Hindlimb muscle (tissue), 1 donor: ENCODE measurements around the gene MEGF6. TPM values are rescaled to one million over a fixed set of nuclear protein-coding genes. Genes with fewer than 3 reads are reported as not detected.

ENCODE experiments used
- DNase-seq: peaks from one replicate; pipeline ENCODE4 v3.0.0-alpha.2; 2013
- polyA plus RNA-seq: library from polyadenylated mRNA; unstranded; fragments of 120-200 nt; gene quantifications from one replicate; pipeline ENCODE4 v1.2.1, GENCODE V29; 2013; ENCODE audit not compliant: insufficient read length

MEGF6 gene
- polyA plus RNA-seq, 1 donor = 15.6 TPM

DNA sequence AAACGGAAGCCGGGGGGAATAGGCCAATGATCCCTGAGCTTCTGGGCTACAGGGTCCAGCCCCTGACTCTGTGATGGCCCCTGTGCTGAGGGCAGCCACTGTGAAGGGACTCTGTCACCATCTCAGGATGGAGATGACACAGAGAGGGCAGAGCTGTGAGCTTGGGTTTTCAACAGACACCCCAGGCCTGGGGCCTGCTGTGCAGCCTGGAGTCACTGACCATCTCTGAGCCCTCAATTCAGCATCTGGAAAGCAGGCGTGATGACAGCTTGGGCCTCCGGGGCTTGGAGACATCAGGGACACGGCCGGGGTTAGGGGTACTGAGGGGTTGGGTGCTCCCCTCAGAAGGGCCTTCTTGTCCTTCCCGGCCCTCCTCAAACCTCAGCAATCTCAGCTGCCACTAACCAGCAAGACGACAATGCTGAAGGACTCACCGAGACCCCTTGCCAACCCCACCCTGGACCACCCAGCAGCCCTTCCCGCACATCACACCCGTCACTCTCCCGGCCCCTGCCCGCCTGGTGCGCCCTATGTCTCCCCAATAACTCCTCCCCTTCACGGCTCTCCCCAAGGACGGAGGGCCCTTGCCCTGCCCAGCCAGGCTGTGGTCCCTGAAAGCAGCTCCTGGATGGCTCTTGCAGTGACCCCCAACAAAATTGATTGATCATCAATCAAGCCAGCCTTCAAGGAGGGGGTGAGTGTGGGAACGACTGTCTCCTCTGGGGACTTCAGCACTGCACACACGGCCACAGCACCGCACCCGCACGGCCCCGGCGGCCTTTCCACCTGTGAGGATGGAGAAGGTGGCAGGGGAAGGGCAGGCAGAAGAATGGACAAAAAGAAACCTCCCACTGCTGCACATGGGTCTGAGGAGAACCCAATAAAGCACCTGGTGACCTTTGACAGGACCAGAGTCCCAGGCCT, 4.3 kb downstream of the MEGF6 start:
- no peak for DNase-seq

DNA sequence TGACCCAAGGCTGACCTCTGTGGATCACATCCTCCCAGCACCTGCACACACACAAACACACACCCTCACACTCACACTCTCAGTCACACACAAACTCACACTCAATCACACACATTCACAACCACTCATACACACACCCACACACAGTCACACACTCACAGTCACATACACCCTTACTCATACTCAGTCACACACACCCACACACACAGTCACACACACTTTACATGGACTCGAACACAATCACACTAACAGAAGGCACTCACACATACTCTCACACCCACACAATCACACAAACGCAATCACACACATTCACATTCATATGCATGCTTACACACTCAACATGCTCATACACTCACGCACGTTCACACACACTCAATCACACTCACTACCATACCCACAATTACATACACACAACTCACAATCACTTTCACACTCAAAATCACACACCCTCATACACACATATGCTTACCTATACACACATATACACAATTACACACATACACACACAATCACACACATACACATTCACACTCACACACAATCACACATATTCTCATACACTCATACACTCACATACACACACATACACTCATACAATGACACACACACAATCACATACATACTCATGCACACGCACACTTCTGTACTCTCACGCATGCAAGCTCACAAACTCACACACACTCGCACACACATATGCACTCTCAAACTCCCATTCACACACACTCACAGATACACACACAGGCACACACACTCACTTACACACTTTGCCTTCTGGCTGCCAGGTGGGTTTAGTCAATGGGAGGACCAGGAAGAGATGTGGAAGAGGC, 6.1 kb downstream of the MEGF6 start:
- DNase-seq = no peak

- no peak for DNase-seq
These were observed 6.8 kb downstream of the MEGF6 start for GRCh38 chr1:3604468-3604974.

DNA sequence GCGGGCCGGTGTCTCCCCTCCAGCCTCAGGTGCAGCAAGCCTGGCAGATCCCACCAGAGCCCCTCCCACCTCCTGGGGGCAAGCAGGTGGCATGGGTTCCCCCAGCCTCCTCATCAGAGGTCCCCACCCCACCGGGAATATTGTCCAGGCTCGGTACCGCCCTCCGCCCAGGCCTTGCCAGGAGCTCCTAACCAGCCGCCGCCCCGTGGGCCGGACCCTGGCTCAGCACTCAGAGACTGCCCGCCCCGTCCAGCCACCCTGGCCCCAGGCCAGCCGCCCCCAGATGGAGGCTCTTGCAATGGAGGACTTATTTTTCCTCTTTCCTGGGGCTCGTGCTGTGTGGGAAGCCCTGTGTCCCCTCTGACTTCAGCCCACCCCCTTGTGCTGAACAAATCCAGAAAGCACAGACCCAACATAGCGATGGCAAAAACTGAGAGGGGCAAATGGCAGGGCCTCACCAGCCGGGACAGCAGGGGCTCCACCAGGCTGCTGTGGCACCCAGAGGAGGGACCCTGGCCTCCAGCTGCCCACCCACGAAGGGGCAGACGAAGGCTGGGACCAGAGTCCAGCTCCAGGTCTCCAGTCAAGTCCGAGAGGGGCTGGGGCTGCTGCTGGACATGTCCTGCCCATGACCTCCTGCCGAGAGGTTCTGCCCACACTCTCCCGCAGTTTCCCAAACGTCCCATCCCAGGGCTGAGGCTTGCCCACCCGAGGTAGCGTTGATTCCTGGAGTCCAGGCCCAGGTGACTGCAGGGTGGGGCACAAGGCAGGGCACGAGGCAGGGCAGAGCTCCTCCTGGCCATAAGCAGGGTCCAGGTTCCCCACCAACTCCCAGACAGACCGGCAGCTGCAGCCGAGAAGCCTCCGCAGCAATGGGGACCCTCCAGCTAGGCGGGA, 7.5 kb downstream of the MEGF6 start:
- no peak for DNase-seq

DNA sequence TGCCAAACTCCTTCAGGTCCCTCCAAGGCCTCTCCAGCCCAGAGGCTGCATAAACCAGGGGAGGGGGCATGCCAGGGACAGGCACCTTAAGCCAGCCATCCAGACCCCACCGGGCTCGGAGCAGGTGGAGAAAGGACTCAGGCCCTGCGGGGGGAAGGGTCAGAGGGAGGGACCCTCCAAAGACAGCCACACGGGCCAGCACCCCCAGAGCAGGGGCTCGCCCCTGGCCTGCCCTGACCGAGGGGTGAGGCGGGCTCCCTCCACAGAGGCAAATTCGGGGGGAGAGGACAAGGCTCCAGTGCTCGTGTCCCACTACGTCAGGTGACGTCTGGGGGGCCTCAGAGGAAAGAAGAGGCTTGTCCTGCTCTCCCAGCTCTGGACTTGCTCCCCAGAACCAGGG, 8.2 kb downstream of the MEGF6 start:
- no peak for DNase-seq

GRCh38 chr1:3602375-3602774, 8.9 kb downstream of the MEGF6 start:
- no peak for DNase-seq

- no peak for DNase-seq
These were observed 9.6 kb downstream of the MEGF6 start for GRCh38 chr1:3601743-3602142.

GRCh38 chr1:3600354-3600753, 11.0 kb downstream of the MEGF6 start:
- DNase-seq = no peak

DNA sequence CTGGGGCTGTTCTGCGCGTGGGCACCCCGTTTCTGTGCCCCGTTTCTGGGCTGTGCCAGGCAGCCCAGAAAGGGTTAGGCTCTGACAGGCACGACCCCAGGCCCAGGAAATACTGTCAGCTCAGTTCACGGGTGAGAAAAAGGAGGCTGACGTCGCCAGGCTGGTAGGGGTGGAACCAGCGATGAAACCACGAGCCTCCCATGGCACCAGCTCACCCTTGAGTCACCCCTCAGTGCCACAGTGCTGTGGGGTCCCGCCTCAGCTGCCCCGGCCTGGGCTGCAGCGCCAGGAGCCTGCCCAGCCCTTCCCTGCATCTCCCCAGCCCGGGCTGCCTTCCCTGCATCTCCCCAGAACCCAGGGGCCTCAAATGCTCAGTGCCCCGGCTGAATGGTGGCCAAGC, 11.5 kb downstream of the MEGF6 start:
- no peak for DNase-seq

DNA sequence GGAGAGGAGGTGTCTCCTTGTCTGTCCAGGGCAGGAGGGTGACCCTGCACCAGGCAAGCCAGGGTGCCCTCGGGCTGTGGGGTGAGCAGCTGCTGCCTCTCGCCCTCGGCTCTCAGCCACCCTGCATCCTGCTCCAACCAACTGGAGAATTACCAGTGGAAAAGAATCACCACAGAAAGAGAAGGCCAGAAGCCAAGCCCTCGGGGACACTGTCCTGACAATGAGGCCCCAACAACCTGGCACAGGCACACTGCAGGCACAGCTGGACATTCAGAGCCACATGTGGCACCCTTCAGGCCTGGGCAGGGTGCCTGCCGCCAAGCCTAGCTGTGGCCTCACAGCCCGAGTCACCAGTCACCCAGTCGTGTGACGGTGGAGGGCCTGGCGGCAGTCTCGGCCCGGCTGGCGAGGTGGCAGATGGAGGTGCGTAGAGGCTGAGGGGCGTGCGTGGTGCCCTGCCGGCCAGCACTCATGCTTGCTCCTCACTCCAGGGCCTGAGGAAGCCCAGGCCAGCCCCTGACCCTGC, 12.0 kb downstream of the MEGF6 start:
- DNase-seq = no peak

DNA sequence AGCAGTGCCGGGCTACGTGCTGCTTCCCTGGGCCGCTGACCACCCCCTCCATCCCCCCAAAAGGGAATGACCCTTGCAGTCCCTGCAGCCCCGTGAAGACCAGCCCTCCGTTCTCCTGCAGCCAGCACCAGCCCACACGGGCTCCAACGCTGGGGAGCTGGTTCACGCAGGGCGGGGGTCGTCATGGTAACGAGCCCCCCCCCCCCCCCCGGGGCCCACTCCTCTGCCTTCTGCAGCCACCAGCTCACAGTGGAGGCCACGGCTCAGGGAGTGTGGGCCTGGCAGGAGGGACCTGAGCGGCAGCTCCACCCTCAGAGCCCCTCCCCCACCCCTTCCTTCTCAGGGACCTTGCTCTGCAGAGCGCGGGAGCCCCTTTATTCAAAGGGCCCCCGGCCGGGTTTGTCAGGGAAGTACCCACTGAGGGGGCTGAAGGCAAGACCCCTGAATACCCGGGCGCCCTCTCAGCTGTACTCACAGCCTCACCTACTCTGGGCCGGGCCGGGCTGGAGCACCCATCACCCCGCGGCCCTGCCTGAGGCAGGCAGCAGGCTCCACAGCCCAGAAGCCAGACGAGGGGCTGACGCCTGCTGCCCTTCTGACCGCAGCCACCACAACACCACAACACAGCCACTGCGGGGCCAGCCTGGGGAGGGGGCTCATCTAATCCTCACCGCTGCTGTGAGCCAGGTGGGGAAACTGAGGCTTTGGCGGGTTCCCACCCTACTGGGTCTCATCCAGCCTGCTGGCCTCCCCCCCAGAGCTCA, 12.6 kb downstream of the MEGF6 start:
- no peak for DNase-seq

GRCh38 chr1:3598051-3598491, 13.2 kb downstream of the MEGF6 start:
- DNase-seq = peak; percentile 68

DNA sequence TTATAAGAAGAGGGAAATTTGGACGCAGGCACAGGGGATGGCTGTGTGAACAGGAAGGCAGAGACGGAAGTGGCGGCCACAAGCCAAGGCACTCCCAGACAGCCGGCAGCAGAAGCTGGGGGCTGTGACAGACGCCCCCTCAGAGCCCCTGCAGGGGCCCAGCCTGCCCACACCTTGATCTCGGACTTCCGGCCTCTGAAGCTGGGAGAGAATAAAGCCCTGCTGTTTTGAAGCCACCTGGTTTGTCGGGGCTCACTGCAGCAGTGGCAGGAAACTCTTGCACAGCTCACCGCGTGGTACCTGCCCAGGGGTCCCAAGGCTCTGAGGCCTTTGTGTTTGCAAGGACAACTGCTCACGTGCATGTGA, 13.7 kb downstream of the MEGF6 start:
- DNase-seq = no peak

- no peak for DNase-seq
These were observed 14.4 kb downstream of the MEGF6 start for GRCh38 chr1:3596663-3597598.

DNA sequence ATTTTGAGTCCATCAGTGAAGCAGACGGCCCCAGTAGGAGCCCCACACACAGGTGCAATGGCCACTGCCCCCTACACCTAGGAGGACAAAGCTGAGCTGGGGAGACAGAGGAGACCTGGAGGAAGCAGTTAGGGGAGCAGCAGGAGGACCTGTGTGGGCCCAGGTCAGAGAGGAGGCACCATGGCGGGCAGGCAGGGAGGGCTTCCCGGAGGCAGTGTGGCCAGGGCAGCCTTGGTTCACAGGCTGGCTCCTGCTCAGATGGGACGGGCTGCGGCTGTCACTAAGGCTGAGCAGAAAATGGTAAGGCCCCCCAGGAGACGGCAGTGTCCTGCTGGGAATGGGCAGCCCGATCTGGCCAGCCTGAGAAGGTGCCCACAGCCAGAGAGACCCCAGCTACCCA, 15.4 kb downstream of the MEGF6 start:
- no peak for DNase-seq

- no peak for DNase-seq
These were observed 16.5 kb downstream of the MEGF6 start for GRCh38 chr1:3594706-3595377.

- no peak for DNase-seq
These were observed 17.6 kb downstream of the MEGF6 start for GRCh38 chr1:3593745-3594144.

GRCh38 chr1:3593334-3593733, 18.0 kb downstream of the MEGF6 start:
- DNase-seq = no peak
